H1 (cell line): ENCODE measurements around the gene ETS1. TPM values are rescaled to one million over a fixed set of nuclear protein-coding genes. Genes with fewer than 3 reads are reported as not detected.

ENCODE experiments used
- CREB1 ChIP-seq: IDR thresholded peaks from 2 replicates; pipeline ENCODE4 v1.6.1; 2012; ENCODE audit warnings: inconsistent platforms
- EZH2 ChIP-seq: fragments of 200-600 bp; sonication (generic); IDR thresholded peaks from 2 replicates; pipeline ENCODE4 v1.7.1; 2012; ENCODE audit warnings: low read depth, mild to moderate bottlenecking, moderate library complexity, low read length, inconsistent platforms; ENCODE audit not compliant: severe bottlenecking
- GTF2F1 ChIP-seq: IDR thresholded peaks from 2 replicates; pipeline ENCODE4 v1.6.1; 2012; ENCODE audit warnings: low read depth, low read length, improper control_type of control experiment, borderline replicate concordance
- polyA plus RNA-seq, 7 experiments: library from polyadenylated mRNA; depleted of rRNA in 3 of 7; stranded (reverse) in 5 of 7; unstranded in 2 of 7; fragments of >200 nt in 5 of 7; fragments of 200-250 nt in 2 of 7; gene quantifications; 1 replicate in 5 of 7; 2 replicates in 1 of 7; 4 replicates in 1 of 7; pipeline versions ENCODE4 v1.2.1 to v1.2.3, GENCODE V29; 2011 to 2013; ENCODE audit warnings: missing spikeins in 2 of 7, mixed read lengths in 2 of 7
- total RNA-seq: library from RNA; stranded (reverse); fragmentation: NEBNext Ultra II Directional; extraction: Animal tissue kit (Norgen Biotek cat#: 25700); gene quantifications from 2 replicates; pipeline ENCODE4 v1.2.1, GENCODE V29; 2021

Gene ETS1
- total and polyA plus RNA-seq, 2 of the 8 experiments (the other 6 are each of a cell fraction or from before 2014, with no cell fraction given) = 10.0 to 35.3 TPM

DNA sequence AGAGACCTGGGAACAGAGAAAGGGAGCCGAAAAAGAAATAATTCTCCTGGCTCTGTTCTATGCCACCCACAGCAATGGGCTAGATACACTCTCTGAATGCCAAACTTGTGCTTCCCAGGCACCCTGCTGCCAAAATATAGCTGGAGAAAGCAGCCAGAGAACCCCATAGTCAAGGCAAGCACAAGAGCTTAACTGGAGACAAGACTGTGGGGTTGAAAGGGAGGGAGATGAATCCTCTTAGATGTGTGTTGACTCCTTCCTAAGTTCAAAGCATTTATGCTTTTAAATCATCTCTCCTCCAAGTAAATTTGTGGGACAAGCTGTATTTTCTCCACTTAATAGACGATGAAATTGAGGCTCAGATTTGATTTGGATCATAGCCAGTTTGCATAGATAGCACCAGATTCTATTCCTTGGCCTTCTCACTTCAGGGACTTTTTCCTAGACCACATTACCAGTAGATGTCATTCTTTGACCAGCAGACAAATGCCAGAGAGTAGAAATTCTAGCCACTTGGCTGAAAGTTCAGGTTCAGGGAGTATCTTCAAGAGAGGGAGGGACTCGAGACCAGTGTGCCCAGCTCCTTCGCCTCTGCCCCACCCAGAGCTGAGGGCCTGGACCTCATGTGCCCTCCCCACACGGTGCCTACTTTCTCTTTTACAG lies 16.5 kb upstream of the ETS1 start (continued):
- TF ChIP-seq GTF2F1 = no peak
- TF ChIP-seq EZH2 = no peak
- no peak for TF ChIP-seq CREB1
- TF ChIP-seq, all 59 proteins: peak for 2
